Lung (tissue), 12 donors: ENCODE results near the gene CEACAM19. TPM values are rescaled to one million over a fixed set of nuclear protein-coding genes. Genes with fewer than 3 reads are reported as not detected.

ENCODE experiments used
- ATAC-seq: fragments of 200-7000 bp; cut with Tn5 transposase; one replicate; pipeline ENCODE4 v1.9.1; 2020; ENCODE audit warnings: moderate number of reproducible peaks; ENCODE audit not compliant: insufficient read depth, low FRiP score
- DNase-seq, 3 donors: peaks; one replicate each; pipeline ENCODE4 v3.0.0-alpha.2; 2013 to 2017
- H3K27ac ChIP-seq, 2 donors: one replicate each; pipeline ENCODE4 v1.5.1; 2013; ENCODE audit warnings: mild to moderate bottlenecking in 2 of 2, moderate library complexity in 2 of 2, control low read depth in 1 of 2, inconsistent platforms in 1 of 2, low read depth in 1 of 2, low read length in 1 of 2
- H3K27me3 ChIP-seq, 3 donors: one replicate each; pipeline ENCODE4 v1.5.1; 2013; ENCODE audit warnings: low read length in 2 of 3; ENCODE audit not compliant: control insufficient read depth in 3 of 3, insufficient read depth in 3 of 3
- H3K36me3 ChIP-seq, 4 donors: one replicate each; pipeline ENCODE4 v1.5.1; 2013; ENCODE audit warnings: low read length in 4 of 4, mild to moderate bottlenecking in 1 of 4, moderate library complexity in 1 of 4; ENCODE audit not compliant: control insufficient read depth in 4 of 4, insufficient read depth in 4 of 4
- H3K4me1 ChIP-seq, 5 donors: one replicate each; pipeline ENCODE4 v1.5.1; 2013; ENCODE audit warnings: low read length in 5 of 5, mild to moderate bottlenecking in 2 of 5, moderate library complexity in 1 of 5; ENCODE audit not compliant: control insufficient read depth in 5 of 5, insufficient read depth in 5 of 5
- H3K4me3 ChIP-seq: one replicate; pipeline ENCODE4 v1.5.1; 2013; ENCODE audit warnings: mild to moderate bottlenecking, control low read depth, moderate library complexity
- H3K9ac ChIP-seq, 2 donors: one replicate each; pipeline ENCODE4 v1.5.1; 2013; ENCODE audit warnings: low read length in 2 of 2, control low read depth in 1 of 2; ENCODE audit not compliant: insufficient read depth in 1 of 2
- H3K9me3 ChIP-seq, 4 donors: one replicate each; pipeline ENCODE4 v1.5.1; 2013; ENCODE audit warnings: low read length in 3 of 4, mild to moderate bottlenecking in 1 of 4, moderate library complexity in 1 of 4; ENCODE audit not compliant: control insufficient read depth in 4 of 4, insufficient read depth in 3 of 4
- WGBS, 2 donors: extraction: QIAGEN DNeasy Blood & Tissue Kit; methylation state at CpG; one replicate each; pipeline ENCODE4 v1.1.7; 2013; 5-methylcytosine and 5-hydroxymethylcytosine counted together
- polyA plus RNA-seq, 2 donors: library from polyadenylated mRNA; stranded (reverse); fragments of 200-250 nt; gene quantifications; one replicate each; pipeline ENCODE4 v1.2.1, GENCODE V29; 2013
- total RNA-seq, 2 donors: library from RNA; depleted of rRNA in 1 of 2; stranded (reverse); fragments of >200 nt in 1 of 2; gene quantifications; one replicate each; pipeline ENCODE4 v1.2.1, GENCODE V29; 2014 to 2021
- TF ChIP-seq, protein P1 (sequence below): IDR thresholded peaks from 2 replicates; pipeline ENCODE4 v1.5.1; 2012; ENCODE audit warnings: mild to moderate bottlenecking; ENCODE audit errors: control extremely low read depth, extremely low read depth
- donor health status: control.
- donor health status: control.
- donor health status: Bipolar disorder and iron deficiency.
- donor health status: healthy.
- donor health status: DM: yes; HTN: yes; CAD: no.

CEACAM19 gene
- total and polyA plus RNA-seq, 4 donors, result 2.3 to 8.3 (median 4.4) TPM

DNA sequence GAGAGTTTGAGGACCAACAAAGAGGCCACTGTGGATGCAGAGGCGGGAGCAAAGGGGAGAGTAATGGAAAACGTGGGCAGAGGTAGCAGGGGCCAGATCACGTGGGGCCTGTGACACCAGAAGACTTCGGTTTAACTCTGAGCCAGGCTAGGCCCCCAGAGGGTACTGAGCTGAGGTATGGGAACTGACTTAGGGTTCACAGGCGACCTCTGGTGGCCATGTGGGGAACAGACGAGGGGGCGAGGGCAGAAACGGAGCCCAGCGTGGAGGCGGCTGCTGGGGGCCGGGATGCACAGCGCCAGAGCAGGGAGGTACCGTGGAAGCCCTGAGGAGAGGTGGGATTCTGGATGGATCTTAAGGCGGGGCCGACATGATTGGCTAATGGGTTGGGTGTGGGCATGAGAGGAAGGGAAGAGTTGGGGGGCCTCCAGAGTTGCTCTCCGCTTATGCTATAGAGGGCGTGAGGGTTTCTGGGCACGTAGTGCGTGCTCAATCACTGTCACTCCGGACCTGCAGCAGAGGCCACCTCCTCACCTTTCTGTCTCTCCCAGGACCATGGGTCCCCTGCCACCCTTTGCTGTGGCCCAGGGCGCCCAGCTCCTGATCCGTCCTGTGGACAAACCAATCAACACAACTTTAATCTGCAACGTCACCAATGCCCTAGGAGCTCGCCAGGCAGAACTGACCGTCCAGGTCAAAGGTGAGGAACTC, 13.9 kb upstream of the CEACAM19 start:
- H3K9ac ChIP-seq, result no peak overlapping the region
- H3K9me3 ChIP-seq, result no peaks in the 10 kb centered on the region
- peaks cover 34 to 52% (median 41%) of the 10 kb centered on the region in 4 donors for H3K36me3 ChIP-seq
- TF ChIP-seq, protein P1, sequence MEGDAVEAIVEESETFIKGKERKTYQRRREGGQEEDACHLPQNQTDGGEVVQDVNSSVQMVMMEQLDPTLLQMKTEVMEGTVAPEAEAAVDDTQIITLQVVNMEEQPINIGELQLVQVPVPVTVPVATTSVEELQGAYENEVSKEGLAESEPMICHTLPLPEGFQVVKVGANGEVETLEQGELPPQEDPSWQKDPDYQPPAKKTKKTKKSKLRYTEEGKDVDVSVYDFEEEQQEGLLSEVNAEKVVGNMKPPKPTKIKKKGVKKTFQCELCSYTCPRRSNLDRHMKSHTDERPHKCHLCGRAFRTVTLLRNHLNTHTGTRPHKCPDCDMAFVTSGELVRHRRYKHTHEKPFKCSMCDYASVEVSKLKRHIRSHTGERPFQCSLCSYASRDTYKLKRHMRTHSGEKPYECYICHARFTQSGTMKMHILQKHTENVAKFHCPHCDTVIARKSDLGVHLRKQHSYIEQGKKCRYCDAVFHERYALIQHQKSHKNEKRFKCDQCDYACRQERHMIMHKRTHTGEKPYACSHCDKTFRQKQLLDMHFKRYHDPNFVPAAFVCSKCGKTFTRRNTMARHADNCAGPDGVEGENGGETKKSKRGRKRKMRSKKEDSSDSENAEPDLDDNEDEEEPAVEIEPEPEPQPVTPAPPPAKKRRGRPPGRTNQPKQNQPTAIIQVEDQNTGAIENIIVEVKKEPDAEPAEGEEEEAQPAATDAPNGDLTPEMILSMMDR, result peak; percentile 74
- peak; percentile 66 to 72 (median 66) for DNase-seq
- no peak for ATAC-seq
- H3K4me3 ChIP-seq, result no peak overlapping the region
- WGBS, 2 donors, result 39 to 40% methylated on average over 25 of the region's 25 CpGs
- peaks cover 0 to 4% (median 0%) of the 10 kb centered on the region in 5 donors for H3K4me1 ChIP-seq
- no peaks in the 10 kb centered on the region for H3K27me3 ChIP-seq
- H3K27ac ChIP-seq, result no peak overlapping the region

GRCh38 chr19:44658069-44658733, 13.1 kb upstream of the CEACAM19 start:
- Histone ChIP-seq H3K27ac (no peak overlapping the region), H3K4me3 (no peak overlapping the region), H3K9me3 (no peaks in the 10 kb centered on the region), H3K9ac (no peak overlapping the region), H3K4me1 (peaks cover 0 to 8% (median 4%) of the 10 kb centered on the region in 5 donors), H3K36me3 (peaks cover 30 to 56% (median 36%) of the 10 kb centered on the region in 4 donors), H3K27me3 (no peaks in the 10 kb centered on the region)
- 97 to 98% methylated on average over 3 of the region's 3 CpGs for WGBS, 2 donors
- TF ChIP-seq, protein P1, result no peak
- ATAC-seq (no peak), DNase-seq (no peak)

- WGBS, 2 donors, result 68 to 90% methylated on average over 4 of the region's 4 CpGs
- DNase-seq, result no peak
- H3K36me3 ChIP-seq, result peaks cover 23 to 52% (median 36%) of the 10 kb centered on the region in 4 donors
- no peak overlapping the region for H3K4me3 ChIP-seq
- H3K9ac ChIP-seq, result no peak overlapping the region
- TF ChIP-seq, protein P1, result no peak
- H3K4me1 ChIP-seq, result peaks cover 0 to 10% (median 3%) of the 10 kb centered on the region in 5 donors
- ATAC-seq, result peak; percentile 62
- H3K27ac ChIP-seq, result no peak overlapping the region
- no peaks in the 10 kb centered on the region for H3K27me3 ChIP-seq
- H3K9me3 ChIP-seq, result no peaks in the 10 kb centered on the region
These were observed 11.2 kb upstream of the CEACAM19 start for GRCh38 chr19:44660081-44660480.
